Suprapubic skin (tissue), 4 donors: ENCODE measurements around the gene TYSND1. TPM values are rescaled to one million over a fixed set of nuclear protein-coding genes. Genes with fewer than 3 reads are reported as not detected.
"Not testable (repeated sequence)": the region's sequence is repeated elsewhere in the genome, so short reads cannot be mapped to it uniquely, and the experiment has no call there.

Source experiments
- DNase-seq, 2 donors: peaks; one replicate each; pipeline ENCODE4 v3.0.0-alpha.2; 2019; ENCODE audit warnings: low spot score in 2 of 2
- H3K27ac ChIP-seq: fragments of 200-600 bp; sonication (generic); one replicate; pipeline ENCODE4 v1.5.1; 2019
- H3K27me3 ChIP-seq: fragments of 200-600 bp; sonication (generic); one replicate; pipeline ENCODE4 v1.5.1; 2019
- H3K36me3 ChIP-seq: fragments of 200-600 bp; sonication (generic); one replicate; pipeline ENCODE4 v1.5.1; 2019
- H3K4me1 ChIP-seq: fragments of 200-600 bp; sonication (generic); one replicate; pipeline ENCODE4 v1.5.1; 2019
- H3K4me3 ChIP-seq: fragments of 200-600 bp; sonication (generic); one replicate; pipeline ENCODE4 v1.5.1; 2019; ENCODE audit warnings: mild to moderate bottlenecking
- H3K9me3 ChIP-seq: fragments of 200-600 bp; sonication (generic); one replicate; pipeline ENCODE4 v1.5.1; 2019
- CTCF ChIP-seq, 2 donors: fragments of 200-600 bp in 1 of 2; fragments of 450-650 bp in 1 of 2; sonication (generic) in 1 of 2; IDR thresholded peaks; one replicate each; pipeline ENCODE4 v1.5.1; 2016 to 2019; ENCODE audit warnings: antibody characterized with exemption in 2 of 2, mild to moderate bottlenecking in 1 of 2, moderate library complexity in 1 of 2
- EP300 ChIP-seq: sonication (generic); formaldehyde crosslinking; IDR thresholded peaks from one replicate; pipeline ENCODE4 v1.6.1; 2017; ENCODE audit warnings: antibody characterized with exemption
- POLR2A ChIP-seq, 2 donors: fragments of 450-650 bp; IDR thresholded peaks; one replicate each; pipeline ENCODE4 v1.6.1; 2017; ENCODE audit warnings: antibody characterized with exemption in 2 of 2, mild to moderate bottlenecking in 2 of 2, moderate library complexity in 2 of 2
- POLR2AphosphoS5 ChIP-seq, 3 donors: sonication (generic); formaldehyde crosslinking; IDR thresholded peaks; one replicate each; pipeline ENCODE4 v1.6.1; 2017; ENCODE audit warnings: antibody characterized with exemption in 3 of 3
- WGBS: methylation state at CpG from one replicate; pipeline ENCODE4 v1.1.5; 2018; 5-methylcytosine and 5-hydroxymethylcytosine counted together
- total RNA-seq, 4 donors: library from RNA; depleted of rRNA; stranded (reverse); fragments of >200 nt; gene quantifications; one replicate each; pipeline ENCODE4 v1.1.0, GENCODE V29; 2016

TYSND1 gene
- total RNA-seq, 4 donors from 2014 or later: 32.7 to 42.5 (median 35.2) TPM

- Histone ChIP-seq H3K4me3 (no peak overlapping the region), H3K27me3 (no peaks in the 10 kb centered on the region), H3K27ac (no peak overlapping the region), H3K4me1 (peaks cover 51% of the 10 kb centered on the region), H3K36me3 (peaks cover 20% of the 10 kb centered on the region), H3K9me3 (no peaks in the 10 kb centered on the region)
- 68% methylated on average over 3 of the region's 3 CpGs for WGBS
- DNase-seq: no peak
- TF ChIP-seq EP300 (no peak), POLR2A (IDR thresholded peaks at IDR 0.05) (no peak), CTCF (IDR thresholded peaks at IDR 0.05) (no peak), POLR2AphosphoS5 (IDR thresholded peaks at IDR 0.05) (no peak)
Measured at GRCh38 chr10:70164163-70164562, 17.7 kb upstream of the TYSND1 start.

GRCh38 chr10:70163448-70163847 lies 16.9 kb upstream of the TYSND1 start:
- H3K27me3 ChIP-seq: no peaks in the 10 kb centered on the region
- no peak overlapping the region for H3K27ac ChIP-seq
- peaks cover 47% of the 10 kb centered on the region for H3K4me1 ChIP-seq
- no peak overlapping the region for H3K4me3 ChIP-seq
- DNase-seq: no peak
- peaks cover 24% of the 10 kb centered on the region for H3K36me3 ChIP-seq
- WGBS: 92% methylated on average over 4 of the region's 4 CpGs
- no peaks in the 10 kb centered on the region for H3K9me3 ChIP-seq
- TF ChIP-seq POLR2A (IDR thresholded peaks at IDR 0.05) (no peak), CTCF (IDR thresholded peaks at IDR 0.05) (no peak), EP300 (no peak), POLR2AphosphoS5 (IDR thresholded peaks at IDR 0.05) (no peak)

GRCh38 chr10:70162892-70163201 lies 16.3 kb upstream of the TYSND1 start:
- Histone ChIP-seq H3K27ac (no peak overlapping the region), H3K4me3 (no peak overlapping the region), H3K4me1 (peaks cover 41% of the 10 kb centered on the region), H3K9me3 (no peaks in the 10 kb centered on the region), H3K36me3 (peaks cover 29% of the 10 kb centered on the region), H3K27me3 (no peaks in the 10 kb centered on the region)
- no peak for DNase-seq
- no peak for TF ChIP-seq CTCF (IDR thresholded peaks at IDR 0.05)
- TF ChIP-seq EP300: no peak
- no peak for TF ChIP-seq POLR2A (IDR thresholded peaks at IDR 0.05)
- no peak for TF ChIP-seq POLR2AphosphoS5 (IDR thresholded peaks at IDR 0.05)
- 61% methylated on average over 1 of the region's 1 CpG for WGBS

GRCh38 chr10:70162151-70162891 lies 15.8 kb upstream of the TYSND1 start:
- H3K4me1 ChIP-seq: peaks cover 36% of the 10 kb centered on the region

GRCh38 chr10:70160798-70161197 lies 14.3 kb upstream of the TYSND1 start:
- Histone ChIP-seq H3K4me1 (peaks cover 30% of the 10 kb centered on the region), H3K27me3 (no peaks in the 10 kb centered on the region), H3K4me3 (no peak overlapping the region), H3K9me3 (no peaks in the 10 kb centered on the region), H3K36me3 (peaks cover 50% of the 10 kb centered on the region), H3K27ac (no peak overlapping the region)
- TF ChIP-seq POLR2A (IDR thresholded peaks at IDR 0.05) (no peak), EP300 (no peak), CTCF (IDR thresholded peaks at IDR 0.05) (no peak), POLR2AphosphoS5 (IDR thresholded peaks at IDR 0.05) (no peak)
- 73% methylated on average over 1 of the region's 1 CpG for WGBS
- DNase-seq: no peak

More at GRCh38 chr10:70162151-70162891, 15.8 kb upstream of the TYSND1 start:
- Histone ChIP-seq H3K4me3 (no peak overlapping the region), H3K36me3 (peaks cover 34% of the 10 kb centered on the region), H3K27ac (no peak overlapping the region), H3K27me3 (no peaks in the 10 kb centered on the region), H3K9me3 (no peaks in the 10 kb centered on the region)
- WGBS: 92% methylated on average over 2 of the region's 2 CpGs
- no peak for DNase-seq
- TF ChIP-seq POLR2AphosphoS5 (IDR thresholded peaks at IDR 0.05): no peak
- TF ChIP-seq CTCF (IDR thresholded peaks at IDR 0.05): no peak
- no peak for TF ChIP-seq POLR2A (IDR thresholded peaks at IDR 0.05)
- no peak for TF ChIP-seq EP300

- H3K9me3 ChIP-seq, H3K27ac ChIP-seq, DNase-seq, H3K4me3 ChIP-seq, H3K27me3 ChIP-seq: not testable (repeated sequence)
- Histone ChIP-seq H3K36me3 (peaks cover 64% of the 10 kb centered on the region), H3K4me1 (peaks cover 29% of the 10 kb centered on the region)
- 95% methylated on average over 3 of the region's 3 CpGs for WGBS
Measured at GRCh38 chr10:70159366-70159765, 12.9 kb upstream of the TYSND1 start.
